GM12878 (cell line): ENCODE data around the gene LAMP1. TPM values are rescaled to one million over a fixed set of nuclear protein-coding genes. Genes with fewer than 3 reads are reported as not detected.

Experiments used
- ATAC-seq: fragments of 200-7000 bp; cut with Tn5 transposase; 3 replicates; pipeline ENCODE4 v1.9.1; 2020; ENCODE audit warnings: mild to moderate bottlenecking, moderate library complexity
- BruUV-seq: library from RNA; stranded (reverse); fragments of 400-500 nt; replicated peaks from 2 replicates; lab custom pipeline; 2021; lab: Mats Ljungman, UMichigan
- CTCF ChIA-PET: fragments of 300-600 bp; sonication (Branson Sonifier 250); formaldehyde crosslinking; extraction: SDS; loops from one replicate; lab custom pipeline; 2021; ENCODE audit warnings: inconsistent platforms; lab: Yijun Ruan, JAX
- POLR2A ChIA-PET: fragments of 350-600 bp; formaldehyde crosslinking; extraction: SDS; loops from one replicate; lab custom pipeline; 2021; ENCODE audit warnings: inconsistent platforms; lab: Charles Lee
- RAD21 ChIA-PET: fragments of 300-600 bp; sonication (Branson Sonifier 250); formaldehyde crosslinking; loops from one replicate; lab custom pipeline; 2023; ENCODE audit warnings: antibody characterized with exemption; ENCODE audit not compliant: unreplicated experiment; lab: Charles Lee
- SMC1A ChIA-PET: fragments of 300-600 bp; sonication (Branson Sonifier 250); formaldehyde crosslinking; loops from one replicate; lab custom pipeline; 2023; ENCODE audit not compliant: unreplicated experiment, uncharacterized antibody; lab: Charles Lee
- DNase-seq: peaks from one replicate; pipeline ENCODE4 v3.0.0-alpha.2; 2011; ENCODE audit warnings: low read depth, low spot score
- FAIRE-seq: peaks from 3 replicates; lab custom pipeline; 2011; peaks lifted over from hg19 to GRCh38; lab: Jason Lieb, UNC
- H2AFZ ChIP-seq: 2 replicates; pipeline ENCODE4 v1.6.0; 2011; ENCODE audit warnings: low read depth, low read length, control low read depth; ENCODE audit not compliant: control insufficient read depth
- H3K27ac ChIP-seq: 2 replicates; pipeline ENCODE4 v1.5.1; 2011; ENCODE audit warnings: control low read depth; ENCODE audit not compliant: control insufficient read depth, insufficient read depth
- H3K27me3 ChIP-seq, 2 experiments: replicated peaks in 1 of 2; 2 replicates each; pipeline versions ENCODE4 v1.6.0 to v1.6.1; 2011; ENCODE audit warnings: low read length in 1 of 2; ENCODE audit not compliant: control insufficient read depth in 2 of 2, insufficient read depth in 2 of 2
- H3K36me3 ChIP-seq, 2 experiments: 2 replicates each; pipeline ENCODE4 v1.5.1; 2011; ENCODE audit warnings: low read length in 1 of 2; ENCODE audit not compliant: control insufficient read depth in 2 of 2, insufficient read depth in 2 of 2
- H3K4me1 ChIP-seq: 2 replicates; pipeline ENCODE4 v1.6.1; 2011; ENCODE audit warnings: mild to moderate bottlenecking, low read length, moderate library complexity, mixed read lengths; ENCODE audit not compliant: control insufficient read depth, insufficient read depth
- H3K4me2 ChIP-seq: 2 replicates; pipeline ENCODE4 v1.6.0; 2011; ENCODE audit warnings: control low read depth; ENCODE audit not compliant: control insufficient read depth, insufficient read depth
- H3K4me3 ChIP-seq: fragments of 200-600 bp; sonication (generic); 2 replicates; pipeline ENCODE4 v1.5.1; 2016
- H3K79me2 ChIP-seq: 2 replicates; pipeline ENCODE4 v1.6.0; 2011; ENCODE audit warnings: low read length; ENCODE audit not compliant: control insufficient read depth, insufficient read depth
- H3K9ac ChIP-seq: 2 replicates; pipeline ENCODE4 v1.8.0; 2011; ENCODE audit warnings: low read length, control low read depth, mixed read lengths; ENCODE audit not compliant: control insufficient read depth, insufficient read depth
- H3K9me3 ChIP-seq: replicated peaks from 3 replicates; pipeline ENCODE4 v1.5.1; 2011; ENCODE audit warnings: mild to moderate bottlenecking, low read length; ENCODE audit not compliant: control insufficient read depth, insufficient read depth
- H4K20me1 ChIP-seq: 2 replicates; pipeline ENCODE4 v1.6.0; 2011; ENCODE audit not compliant: control insufficient read depth, insufficient read depth
- ETV6 ChIP-seq, 2 experiments: fragments of 450-650 bp in 1 of 2; IDR thresholded peaks in 1 of 2; conservative IDR thresholded peaks in 1 of 2; 2 replicates each; pipeline ENCODE4 v1.6.1; 2014; ENCODE audit warnings: antibody characterized with exemption in 1 of 2, borderline replicate concordance in 1 of 2, low read depth in 1 of 2, mild to moderate bottlenecking in 1 of 2, moderate library complexity in 1 of 2
- HCFC1 ChIP-seq: fragments of 150-350 bp; IDR thresholded peaks from 2 replicates; pipeline ENCODE4 v1.6.1; 2014; ENCODE audit warnings: low read length
- JUND ChIP-seq: IDR thresholded peaks from 2 replicates; pipeline ENCODE4 v1.6.1; 2012; ENCODE audit warnings: low read depth, mild to moderate bottlenecking, low read length, improper control_type of control experiment, moderate library complexity
- KAT2A ChIP-seq: conservative IDR thresholded peaks from 2 replicates; pipeline ENCODE4 v1.6.1; 2011; ENCODE audit warnings: low read depth, low read length; ENCODE audit not compliant: control insufficient read depth
- KDM1A ChIP-seq: fragments of 200-600 bp; sonication (generic); IDR thresholded peaks from 2 replicates; pipeline ENCODE4 v1.6.1; 2016; ENCODE audit warnings: borderline replicate concordance
- MTA2 ChIP-seq: fragments of 450-650 bp; IDR thresholded peaks from 2 replicates; pipeline ENCODE4 v1.6.1; 2016; ENCODE audit warnings: low read depth, mild to moderate bottlenecking, moderate library complexity
- NFYB ChIP-seq: IDR thresholded peaks from 2 replicates; pipeline ENCODE4 v1.6.1; 2011; ENCODE audit warnings: low read depth, mild to moderate bottlenecking, low read length, improper control_type of control experiment, moderate library complexity; ENCODE audit not compliant: insufficient read depth
- RELA ChIP-seq: fragments of 450-650 bp; IDR thresholded peaks from 2 replicates; pipeline ENCODE4 v1.8.0; 2014; ENCODE audit warnings: borderline replicate concordance; ENCODE audit not compliant: partially characterized antibody
- SMAD1 ChIP-seq: fragments of 450-650 bp; IDR thresholded peaks from 2 replicates; pipeline ENCODE4 v1.6.1; 2018; ENCODE audit warnings: mild to moderate bottlenecking, low read depth; ENCODE audit not compliant: partially characterized antibody
- ZNF217 ChIP-seq: fragments of 450-650 bp; IDR thresholded peaks from 2 replicates; pipeline ENCODE4 v1.6.1; 2017; ENCODE audit warnings: antibody characterized with exemption, mild to moderate bottlenecking
- WGBS: methylation state at CpG from one replicate; pipeline ENCODE4 v1.1.6; 2016; ENCODE audit warnings: low lambda C conversion rate; ENCODE audit not compliant: insufficient replicate concordance, insufficient coverage; ENCODE audit errors: missing lambda C conversion rate; 5-methylcytosine and 5-hydroxymethylcytosine counted together
- in situ Hi-C: fragments of 300-500 bp; cut with MboI; formaldehyde crosslinking; loops from 9 replicates; pipeline ENCODE4 v1.14.3; 2018; ENCODE audit warnings: mixed read lengths
- intact Hi-C: fragments of 100-400 bp; cut with micrococcal nuclease; formaldehyde crosslinking; loops from one replicate; pipeline ENCODE4 v1.14.2; 2022; ENCODE audit not compliant: unreplicated experiment
- polyA plus RNA-seq, 11 experiments: library from polyadenylated mRNA; depleted of rRNA in 4 of 11; unstranded in 6 of 11; stranded (reverse) in 5 of 11; fragments of >200 nt; fragmentation: Nextera tagmentation in 4 of 11; fragmentation: Illumina TruSeq in 1 of 11; extraction: Ambion mirVana in 4 of 11; extraction: Trizol in 1 of 11; gene quantifications; 1 replicate in 1 of 11; 2 replicates in 10 of 11; pipeline versions ENCODE4 v1.2.1 to v1.2.3, GENCODE V29; 2011 to 2016; ENCODE audit warnings: inconsistent platforms in 2 of 11, missing spikeins in 2 of 11, low read depth in 1 of 11
- total RNA-seq, 4 experiments: library from RNA; depleted of rRNA in 3 of 4; stranded (reverse); fragments of >200 nt in 3 of 4; fragmentation: Illumina TruSeq in 1 of 4; extraction: Trizol in 1 of 4; gene quantifications; 2 replicates each; pipeline versions ENCODE4 v1.2.1 to v1.2.3, GENCODE V29; 2013 to 2021

The LAMP1 gene
- total and polyA plus RNA-seq, 10 of the 15 experiments (the other 5 are each of a cell fraction or from before 2014, with no cell fraction given) = 2.5 to 83.0 (median 32.7) TPM

GRCh38 chr13:113360446-113360845 is 63.4 kb downstream of the LAMP1 start:
- POLR2A ChIA-PET = interaction anchor here (0.7 kb wide), 1 partner anchor 395 kb away, joined by 4 read pairs; no protein-coding TSS in a partner anchor
- H3K79me2 ChIP-seq = no peaks in the 10 kb centered on the region
- no peaks in the 10 kb centered on the region for H3K9me3 ChIP-seq
- FAIRE-seq = no peak
- in situ Hi-C loops (no loop called here), intact Hi-C loops (no loop called here)
- no TSS peak for BruUV-seq
- no peaks in the 10 kb centered on the region for H3K36me3 ChIP-seq
- peaks cover 0 to 5% of the 10 kb centered on the region in 2 experiments; a peak in 3 of 4 replicates for H3K27me3 ChIP-seq
- TF ChIP-seq KDM1A (no peak), JUND (no peak), KAT2A (no peak), SMAD1 (no peak), ETV6 (conservative IDR thresholded peaks at IDR 0.05 in 1 of 2, IDR thresholded peaks at IDR 0.05 in 1 of 2; ENCODE audit: borderline replicate concordance in 1 of 2, low read depth in 1 of 2) (no peak), ZNF217 (no peak), NFYB (no peak), MTA2 (no peak), HCFC1 (no peak), RELA (no peak)
- CTCF ChIA-PET = no interaction called here
- no peak overlapping the region for H3K4me3 ChIP-seq
- RAD21 ChIA-PET = no interaction called here
- no peak overlapping the region for H3K9ac ChIP-seq
- ATAC-seq = no peak
- DNase-seq = no peak
- H2AFZ ChIP-seq = no peak overlapping the region
- WGBS = 65% methylated on average over 6 of the region's 6 CpGs
- no peaks in the 10 kb centered on the region for H3K4me1 ChIP-seq
- no peak overlapping the region for H3K4me2 ChIP-seq
- no peak overlapping the region for H3K27ac ChIP-seq
- SMC1A ChIA-PET = no interaction called here
- H4K20me1 ChIP-seq = no peaks in the 10 kb centered on the region
